GM19438 (cell line): Measurements from ENCODE around the gene TTC39C.
A peak's percentile ranks its signal among the peaks of the same experiment; 100 is the strongest.

Source experiments
- ATAC-seq: cut with Tn5 transposase; IDR thresholded peaks from one replicate; pipeline ENCODE4 v1.9.1; 2021; ENCODE audit warnings: low read depth; ENCODE audit not compliant: unreplicated experiment

The TTC39C gene

DNA sequence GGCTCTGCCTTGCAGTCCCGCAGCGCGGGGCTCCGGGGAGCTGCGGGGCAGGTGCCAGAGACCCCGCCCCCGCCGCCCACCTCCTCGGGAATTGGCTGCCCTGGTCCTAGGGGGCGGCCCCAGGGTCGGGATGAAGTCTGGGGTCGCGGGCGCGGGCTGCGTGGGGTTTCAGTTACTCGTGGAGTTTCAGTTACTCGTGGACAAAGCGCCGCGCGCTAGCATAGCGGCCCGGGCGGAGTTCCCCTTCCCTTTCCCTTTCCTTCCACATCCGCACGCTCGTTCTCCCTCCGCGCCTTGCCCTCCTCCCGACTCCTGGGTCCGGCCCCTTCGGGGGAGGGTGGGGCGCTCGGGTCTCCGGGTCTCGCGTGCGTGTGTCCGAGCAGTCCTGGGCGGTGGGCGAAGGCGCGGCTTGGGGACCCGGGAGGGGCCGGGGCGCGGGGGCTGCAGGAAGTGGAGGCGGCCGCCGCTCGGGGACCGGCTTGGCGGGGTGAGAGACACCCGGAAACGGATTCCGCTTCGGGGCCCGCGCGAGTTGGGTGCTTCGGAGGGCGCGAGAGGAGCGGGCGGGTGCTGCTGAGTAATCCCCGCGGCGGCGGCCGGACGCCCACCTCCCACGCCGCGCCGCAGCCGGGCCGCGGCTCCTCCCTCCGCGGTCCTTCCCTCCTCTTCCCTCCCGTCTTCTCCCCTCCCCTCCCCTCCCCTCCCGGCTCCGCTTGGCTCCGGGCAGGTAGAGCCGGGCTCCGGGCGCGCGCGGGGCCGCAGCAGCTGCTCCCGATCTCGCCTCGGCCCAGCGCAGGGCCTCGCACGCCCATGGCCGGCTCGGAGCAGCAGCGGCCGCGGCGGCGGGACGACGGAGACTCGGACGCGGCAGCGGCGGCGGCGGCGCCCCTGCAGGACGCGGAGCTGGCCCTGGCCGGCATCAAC lies at the start of gene TTC39C:
TTC39C (plus strand) TSS at position 693 of the 924 bp plus-strand sequence; CDS start at position 811, 118 bp downstream.
- ATAC-seq = peak; percentile 24

GRCh38 chr18:23966909-23967308 lies 47.6 kb upstream of the TTC39C start:
- no peak for ATAC-seq

DNA sequence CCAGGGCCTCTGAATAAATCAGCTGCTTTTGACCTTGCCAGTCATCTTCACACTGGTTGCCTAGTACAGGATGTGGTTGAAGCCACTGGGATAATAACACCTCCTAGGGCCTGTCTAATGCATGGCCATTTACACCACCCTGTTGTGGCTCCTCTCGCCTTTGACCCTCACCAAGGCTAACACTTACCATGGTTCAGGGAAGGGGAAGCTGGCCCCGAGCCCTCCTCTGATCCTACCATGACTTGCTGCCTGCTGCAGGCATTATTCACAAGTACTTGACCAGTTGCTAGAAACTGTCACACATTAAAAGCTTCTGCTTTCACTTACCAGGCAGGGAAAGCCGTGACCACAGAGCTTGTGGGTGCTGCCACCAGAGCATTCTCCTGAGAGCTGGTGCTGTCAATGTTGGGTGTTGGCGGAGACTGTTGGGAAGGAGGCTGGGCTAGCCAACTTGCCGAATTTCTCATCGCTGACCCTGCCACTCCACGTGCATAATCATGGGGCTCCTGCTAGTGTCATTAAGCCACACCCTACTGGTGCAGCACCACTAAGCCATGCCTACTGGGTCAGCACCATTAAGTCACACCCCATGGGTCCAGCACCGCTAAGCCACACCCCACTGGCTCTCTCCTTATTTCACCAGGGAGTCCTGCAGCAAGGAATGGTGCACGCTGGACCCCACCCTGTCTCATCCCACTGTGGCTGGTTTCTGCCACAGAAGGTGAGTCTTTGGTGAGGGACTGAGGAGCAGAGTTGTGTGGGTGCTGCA lies 47.0 kb upstream of the TTC39C start:
- peak; percentile 58 for ATAC-seq

- no peak for ATAC-seq
Observed at GRCh38 chr18:23968638-23969604, 45.6 kb upstream of the TTC39C start.

GRCh38 chr18:23969664-23970063 lies 44.9 kb upstream of the TTC39C start:
- ATAC-seq = no peak

GRCh38 chr18:23970161-23971096 lies 44.1 kb upstream of the TTC39C start:
- ATAC-seq = no peak

- ATAC-seq = no peak
Observed at GRCh38 chr18:23971097-23971440, 43.5 kb upstream of the TTC39C start.

DNA sequence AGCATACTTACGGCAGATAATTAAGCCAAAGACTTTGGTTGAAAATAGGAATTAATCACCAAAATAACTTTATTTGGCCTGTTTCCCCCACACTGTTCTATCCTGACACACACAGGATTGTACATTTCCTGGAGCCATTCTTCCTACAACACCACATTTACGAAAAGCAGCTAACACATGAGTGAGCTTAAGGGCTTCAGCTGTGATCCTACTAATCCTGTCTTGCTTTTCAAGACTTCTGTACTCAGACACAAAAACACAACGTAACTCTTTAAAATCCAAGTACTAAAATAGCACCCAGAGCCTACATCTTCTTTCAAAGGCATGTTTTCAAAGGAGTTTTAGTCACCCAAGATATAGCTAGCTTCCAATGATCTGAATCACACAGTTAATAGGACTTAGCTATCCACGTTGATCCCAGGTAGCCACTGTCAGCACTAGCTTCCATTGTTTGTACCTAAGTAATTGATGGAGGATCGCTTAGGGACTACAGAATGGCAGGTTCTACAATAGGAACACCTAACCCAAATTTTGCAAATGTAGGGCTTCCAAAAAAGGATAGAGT lies 42.8 kb upstream of the TTC39C start:
- no peak for ATAC-seq

DNA sequence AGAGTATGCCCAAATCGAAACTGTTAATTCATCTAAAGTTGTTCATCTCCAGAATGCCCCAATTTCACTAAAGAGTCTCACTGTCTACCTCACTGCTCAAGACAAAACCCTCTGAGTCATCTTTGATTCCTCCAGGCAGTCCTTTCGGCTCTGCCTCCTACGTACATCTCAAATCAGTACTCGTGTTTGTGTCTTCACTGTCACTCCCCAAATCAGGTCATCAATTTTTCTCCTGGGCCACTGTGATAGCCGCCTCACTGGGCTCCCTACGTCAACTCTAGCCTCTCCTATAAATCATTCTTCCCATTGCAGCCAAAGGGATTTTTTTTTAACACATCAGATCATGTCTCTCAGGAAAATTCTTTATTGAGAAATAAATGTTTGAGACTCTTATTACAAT lies 42.1 kb upstream of the TTC39C start:
- ATAC-seq = no peak

DNA sequence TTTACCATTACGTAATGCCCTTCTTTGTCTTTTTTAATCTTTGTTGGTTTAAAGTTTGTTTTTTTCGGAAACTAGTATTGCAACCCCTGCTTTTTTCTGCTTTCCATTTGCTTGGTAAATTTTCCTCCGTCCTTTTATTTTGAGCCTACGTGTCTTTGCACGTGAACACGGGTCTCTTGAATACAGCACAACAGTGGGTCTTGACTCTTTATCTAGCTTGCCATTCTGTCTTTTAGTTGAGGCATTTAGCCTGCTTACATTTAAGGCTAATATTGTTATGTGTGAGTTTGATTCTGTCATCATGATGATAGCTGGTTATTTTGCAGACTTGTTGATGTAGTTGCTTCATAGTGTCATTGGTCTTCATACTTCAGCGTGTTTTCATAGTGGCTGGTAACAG lies 37.5 kb upstream of the TTC39C start:
- no peak for ATAC-seq

GRCh38 chr18:23977719-23978483 lies 36.7 kb upstream of the TTC39C start:
- no peak for ATAC-seq

DNA sequence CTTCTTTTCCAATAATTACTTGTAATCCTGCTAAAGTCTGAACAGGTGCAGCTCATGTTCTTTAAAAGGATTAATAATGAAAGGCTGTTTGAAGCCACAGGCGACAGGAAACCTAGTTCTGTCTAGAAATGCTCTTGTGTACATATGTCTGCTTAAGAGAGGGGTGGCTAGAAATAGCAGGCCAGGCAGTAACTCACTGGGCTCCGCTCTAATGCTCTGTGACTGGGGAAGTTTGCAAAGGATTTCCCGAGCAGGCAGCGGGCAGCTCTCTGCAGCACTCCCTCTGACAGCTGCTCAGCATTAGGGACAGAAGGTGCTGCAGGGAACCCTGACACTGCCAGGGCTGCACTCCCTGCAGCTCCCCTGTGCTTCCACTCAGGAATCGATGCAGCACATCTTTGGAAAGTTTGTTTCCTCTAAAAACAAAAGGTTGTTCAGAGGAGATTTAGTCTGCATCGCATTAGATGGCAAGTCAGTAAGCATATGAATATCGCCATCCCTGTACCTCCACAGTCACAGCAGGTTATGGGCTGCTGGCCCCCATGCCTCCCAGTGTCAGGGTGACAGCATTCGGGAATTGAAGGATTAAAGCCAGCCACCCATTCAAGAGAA lies 33.1 kb upstream of the TTC39C start:
- peak; percentile 97 for ATAC-seq

DNA sequence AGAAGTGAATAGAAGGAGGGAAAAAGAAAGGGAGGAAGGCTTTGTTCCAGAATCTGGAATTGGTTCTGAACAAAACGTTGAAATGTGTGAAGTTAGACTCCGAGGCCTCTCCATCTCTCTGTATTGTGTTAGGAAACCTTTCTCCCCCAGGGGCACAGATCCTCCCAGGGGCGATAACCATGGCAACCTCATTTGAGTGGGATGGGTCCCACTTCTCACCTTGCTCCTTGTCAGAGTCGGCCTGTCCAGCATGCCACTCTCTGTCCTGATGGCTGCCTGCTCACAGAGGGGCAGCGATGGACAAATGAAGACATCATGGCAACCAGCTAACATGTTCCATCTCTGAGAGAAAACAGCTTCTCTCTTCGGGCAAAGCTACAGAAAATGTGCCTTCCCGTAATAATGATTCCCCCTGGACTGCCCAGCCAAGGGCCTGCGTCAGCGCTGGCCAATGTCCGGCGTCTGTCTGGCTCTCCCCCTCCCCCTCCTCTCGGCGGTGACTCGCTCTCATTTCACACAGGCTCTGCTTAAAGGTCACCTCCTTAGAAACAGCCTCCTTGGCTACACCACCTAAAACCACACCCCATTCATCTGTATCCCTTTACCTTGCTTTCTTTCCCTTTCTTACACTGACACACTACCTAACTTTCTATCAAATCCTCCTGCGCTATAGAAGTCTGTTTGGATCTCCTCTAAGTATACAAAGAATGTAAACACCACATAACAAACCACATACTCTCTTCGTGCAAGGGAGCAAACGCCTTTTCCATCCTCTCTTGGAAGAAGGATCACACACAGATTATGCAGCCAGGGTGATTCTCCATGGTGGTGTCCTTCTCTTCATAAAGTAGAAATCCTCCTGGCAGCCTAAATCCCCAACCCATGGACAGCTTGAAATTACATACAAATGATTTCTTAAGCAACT lies 32.1 kb upstream of the TTC39C start:
- no peak for ATAC-seq

DNA sequence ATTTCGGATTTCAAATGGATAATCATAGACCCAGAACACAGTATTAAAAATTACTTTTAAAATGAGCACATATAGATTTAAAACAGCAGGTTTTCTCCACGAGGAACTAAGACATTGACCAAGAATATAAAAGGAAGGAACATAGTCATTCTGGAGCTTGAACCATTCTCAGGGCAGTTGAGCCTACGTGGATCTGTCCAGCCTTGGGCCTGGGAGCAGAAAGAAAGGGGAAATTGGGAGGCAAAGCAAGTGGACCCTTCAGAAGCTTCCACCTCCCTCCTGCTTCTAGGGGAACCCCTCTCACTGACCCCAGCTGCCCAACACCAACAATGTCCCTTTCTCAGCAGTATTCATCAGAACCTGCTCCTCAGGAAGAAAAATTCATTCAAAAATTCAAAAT lies 31.4 kb upstream of the TTC39C start:
- no peak for ATAC-seq

GRCh38 chr18:23986600-23987359 lies 27.8 kb upstream of the TTC39C start:
- ATAC-seq = no peak
